GM08714 (cell line): ENCODE data around the gene SEPSECS.
"Not testable (repeated sequence)": the region's sequence is repeated elsewhere in the genome, so short reads cannot be mapped to it uniquely, and the experiment has no call there.

ENCODE experiments used
- H3K4me3 ChIP-seq: fragments of 200-500 bp; sonication (Bioruptor generic); 2 replicates; pipeline ENCODE4 v1.5.1; 2014; ENCODE audit warnings: mild to moderate bottlenecking, low read length, inconsistent platforms
- ZNF274 ChIP-seq: IDR thresholded peaks from 2 replicates; pipeline ENCODE4 v1.6.1; 2012; ENCODE audit warnings: mild to moderate bottlenecking, low read depth, low read length

Gene SEPSECS

GRCh38 chr4:25089051-25089763 lies 71.0 kb downstream of the SEPSECS start:
- no peak overlapping the region for H3K4me3 ChIP-seq
- TF ChIP-seq ZNF274 = no peak

DNA sequence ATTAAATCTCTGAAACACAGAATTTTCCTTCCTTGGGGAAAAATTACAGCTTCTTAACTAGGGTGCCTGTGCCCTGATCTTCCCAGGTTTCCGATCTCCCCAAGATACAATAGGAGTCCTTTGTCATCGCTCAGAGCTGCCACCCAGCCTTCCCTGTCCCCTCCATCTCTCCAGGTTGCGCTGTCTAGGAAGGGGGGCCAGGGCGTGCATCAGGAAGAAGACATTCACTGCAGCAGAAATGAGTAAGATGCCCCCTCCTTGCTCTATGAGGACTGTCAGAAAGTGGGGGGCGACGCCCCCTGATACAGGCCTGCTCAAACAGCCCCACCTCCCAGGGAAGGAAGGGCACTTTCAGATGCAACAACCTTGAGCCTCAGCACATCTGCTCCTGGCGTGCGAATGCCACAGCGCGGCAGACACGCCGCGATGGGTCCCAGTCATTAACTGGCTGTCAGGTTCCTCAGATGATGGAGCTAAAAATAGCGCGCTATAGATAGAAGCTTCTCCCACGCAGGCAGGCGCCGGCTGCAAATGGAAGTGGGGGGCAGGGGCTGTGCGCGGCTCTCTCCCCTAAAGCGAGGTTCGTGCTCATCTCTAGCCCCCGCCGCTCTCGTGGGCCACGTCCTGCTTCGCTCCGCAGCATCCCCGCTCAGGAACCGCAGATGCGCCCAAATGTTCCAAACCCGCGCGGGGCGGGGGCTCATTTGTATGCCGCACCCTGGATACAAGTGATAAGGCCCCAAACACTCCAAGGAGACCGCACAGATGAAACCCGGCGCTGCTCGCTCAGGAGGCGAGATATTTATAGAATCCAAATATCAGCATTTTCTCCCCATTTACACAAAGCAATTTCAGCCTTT lies 71.9 kb downstream of the SEPSECS start:
- no peak overlapping the region for H3K4me3 ChIP-seq
- no peak for TF ChIP-seq ZNF274

GRCh38 chr4:25085671-25086070 lies 74.6 kb downstream of the SEPSECS start:
- TF ChIP-seq ZNF274 = no peak
- no peak overlapping the region for H3K4me3 ChIP-seq

GRCh38 chr4:25083441-25083840 lies 76.8 kb downstream of the SEPSECS start:
- not testable (repeated sequence) for H3K4me3 ChIP-seq

GRCh38 chr4:25081866-25082471 lies 78.3 kb downstream of the SEPSECS start:
- H3K4me3 ChIP-seq = no peak overlapping the region
- no peak for TF ChIP-seq ZNF274

DNA sequence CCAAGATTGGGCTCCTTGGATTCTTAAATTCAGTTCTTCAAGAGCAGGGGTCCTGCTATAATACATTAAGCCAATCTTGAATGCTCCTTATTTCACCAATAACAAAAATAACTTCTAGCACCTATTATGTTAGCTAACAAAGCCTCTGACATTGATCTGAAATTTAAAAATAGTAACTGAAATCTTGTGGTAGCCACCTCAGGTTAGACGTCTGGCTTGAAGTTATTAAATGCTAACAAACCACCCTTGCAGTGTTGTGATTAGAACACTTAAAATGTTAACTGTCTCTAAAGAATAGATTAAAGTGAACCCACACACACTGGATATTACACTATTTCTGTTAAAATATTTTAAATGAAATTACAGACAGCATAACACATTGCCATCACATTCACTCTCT lies 79.7 kb downstream of the SEPSECS start:
- no peak for TF ChIP-seq ZNF274
- H3K4me3 ChIP-seq = no peak overlapping the region

DNA sequence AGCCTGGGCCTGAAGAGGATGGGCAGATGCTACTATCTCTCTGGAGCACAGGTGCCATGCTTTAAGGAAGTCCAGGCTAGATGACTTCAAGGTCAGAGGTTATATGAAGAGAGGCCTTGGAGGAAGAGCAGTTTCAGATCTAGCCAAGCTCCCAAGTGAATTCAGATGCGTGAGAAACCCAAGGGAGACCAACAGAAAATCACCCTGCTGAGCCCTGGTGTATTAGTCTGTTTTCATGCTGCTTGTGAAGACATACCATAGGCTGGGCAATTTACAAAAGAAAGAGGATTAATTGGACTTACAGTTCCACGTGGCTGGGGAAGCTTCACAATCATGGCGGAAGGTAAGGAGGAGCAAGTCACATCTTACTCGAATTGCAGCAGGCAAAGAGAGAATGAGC lies 81.7 kb downstream of the SEPSECS start:
- TF ChIP-seq ZNF274 = no peak

DNA sequence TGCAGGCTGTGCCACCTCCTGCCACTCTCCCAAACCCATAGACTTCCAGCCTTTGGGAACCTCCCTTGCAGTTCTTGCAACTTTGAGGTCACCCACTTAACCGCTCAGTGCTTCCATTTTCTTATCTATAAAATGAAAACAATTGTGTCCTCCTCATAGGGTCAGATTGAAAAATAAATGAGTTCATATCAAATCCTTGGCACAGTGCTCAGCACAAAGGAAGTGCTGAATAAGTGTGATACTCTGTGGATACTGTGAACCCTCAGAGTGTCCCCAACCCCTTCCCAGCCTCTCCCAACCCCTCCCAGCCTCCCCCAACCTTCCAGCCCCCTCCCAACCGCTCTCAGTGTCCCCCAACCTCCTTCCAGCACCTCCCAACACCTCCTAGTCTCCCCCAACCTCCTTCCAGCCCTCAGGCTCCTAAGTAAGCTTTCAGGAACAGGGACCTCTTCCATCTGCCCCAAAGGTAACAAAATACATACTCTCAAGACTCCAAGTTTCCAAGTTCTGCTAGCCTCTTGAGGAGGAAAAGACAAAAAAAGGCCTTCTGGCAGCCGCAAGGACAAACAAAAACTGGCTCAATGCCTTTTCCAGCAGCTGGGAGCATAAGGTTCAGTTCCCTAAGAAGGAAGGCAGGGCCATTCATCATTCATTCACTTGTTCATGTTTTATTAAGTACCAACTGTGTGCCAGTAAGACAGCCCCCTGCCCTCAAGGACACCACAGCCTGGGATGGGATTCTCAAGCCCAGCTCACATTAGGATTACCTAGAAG lies 83.4 kb downstream of the SEPSECS start:
- no peak overlapping the region for H3K4me3 ChIP-seq
- TF ChIP-seq ZNF274 = no peak

More for the DNA sequence above, 81.7 kb downstream of the SEPSECS start:
- no peak overlapping the region for H3K4me3 ChIP-seq

DNA sequence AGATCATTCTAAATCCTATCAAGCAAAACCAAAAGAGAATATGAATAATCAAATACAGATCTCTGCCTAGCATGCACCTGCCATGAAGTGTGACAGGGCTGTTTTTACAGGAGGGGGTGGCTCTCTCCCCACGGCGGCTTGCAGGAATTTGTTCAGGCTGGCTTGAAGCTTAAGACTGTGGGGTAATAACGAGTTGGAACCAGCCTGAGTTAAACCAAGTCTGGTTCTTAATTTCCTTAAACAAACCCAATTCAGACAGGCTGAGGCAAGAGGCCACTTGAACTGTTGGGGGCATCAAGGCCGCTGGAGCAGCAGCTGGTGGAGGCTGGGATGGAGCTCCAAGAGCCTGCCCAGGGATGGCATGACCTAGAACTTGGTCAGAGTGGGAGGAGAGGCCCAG lies 84.4 kb downstream of the SEPSECS start:
- no peak overlapping the region for H3K4me3 ChIP-seq
- no peak for TF ChIP-seq ZNF274

DNA sequence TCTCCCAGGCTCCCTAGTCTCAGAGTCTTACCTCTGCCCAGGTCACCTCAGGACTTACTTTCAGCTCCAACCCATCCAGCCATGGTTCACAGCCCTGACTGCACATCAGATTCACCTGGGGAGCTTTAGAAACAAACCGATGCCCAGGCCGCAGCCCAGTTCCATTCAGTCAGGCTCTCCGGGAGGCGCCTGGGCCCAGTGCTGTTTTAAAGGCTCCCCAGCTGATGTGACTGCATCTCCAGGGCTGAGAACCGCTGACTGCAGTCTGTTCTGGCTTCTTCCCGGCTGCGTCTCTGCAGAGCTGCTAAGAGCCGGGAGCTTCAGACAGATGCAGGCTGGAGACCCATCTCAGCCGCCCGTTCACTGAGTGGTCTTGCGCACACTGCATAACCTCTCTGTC lies 85.1 kb downstream of the SEPSECS start:
- H3K4me3 ChIP-seq = no peak overlapping the region
- TF ChIP-seq ZNF274 = no peak

GRCh38 chr4:25070545-25070944 lies 89.7 kb downstream of the SEPSECS start:
- H3K4me3 ChIP-seq = no peak overlapping the region
- no peak for TF ChIP-seq ZNF274
